HEK293 (cell line): ENCODE measurements around the gene MS4A14.

Experiments used
- CTCF ChIA-PET: fragments of 350-600 bp; formaldehyde crosslinking; extraction: SDS; loops from one replicate; lab custom pipeline; 2021; ENCODE audit warnings: antibody characterized with exemption; lab: Yijun Ruan, JAX
- POLR2A ChIA-PET: fragments of 300-600 bp; formaldehyde crosslinking; extraction: SDS; loops from one replicate; lab custom pipeline; 2020; ENCODE audit warnings: antibody characterized with exemption, inconsistent platforms; lab: Yijun Ruan, JAX
- H3K27ac ChIP-seq: fragments of 200-500 bp; sonication (Bioruptor generic); 2 replicates; pipeline ENCODE4 v1.5.1; 2014; ENCODE audit warnings: low read depth, low read length, control low read depth, inconsistent platforms; ENCODE audit errors: extremely low read depth
- H3K36me3 ChIP-seq, 2 experiments: fragments of 200-500 bp in 1 of 2; sonication (Bioruptor generic) in 1 of 2; 1 replicate in 1 of 2; 2 replicates in 1 of 2; pipeline ENCODE4 v1.5.1; 2014 to 2017; ENCODE audit warnings: inconsistent platforms in 2 of 2, low read length in 2 of 2; ENCODE audit not compliant: control insufficient read depth in 2 of 2, insufficient read depth in 1 of 2
- H3K4me1 ChIP-seq: fragments of 200-500 bp; sonication (Bioruptor generic); 2 replicates; pipeline ENCODE4 v1.5.1; 2014; ENCODE audit warnings: mild to moderate bottlenecking, low read length, inconsistent platforms; ENCODE audit not compliant: control insufficient read depth, insufficient read depth
- H3K4me3 ChIP-seq: 2 replicates; pipeline ENCODE4 v1.5.1; 2011; ENCODE audit warnings: low read depth, mild to moderate bottlenecking, control low read depth, low read length, moderate library complexity
- H3K9me3 ChIP-seq: fragments of 200-500 bp; sonication (Bioruptor generic); 2 replicates; pipeline ENCODE4 v1.5.1; 2014; ENCODE audit warnings: low read depth, low read length, inconsistent platforms; ENCODE audit not compliant: control insufficient read depth, insufficient read depth
- KLF8 ChIP-seq: fragments of 450-650 bp; formaldehyde crosslinking; IDR thresholded peaks from 2 replicates; pipeline ENCODE4 v1.5.1; 2016; ENCODE audit warnings: missing biosample characterization, missing genetic modification characterization
- MZF1 ChIP-seq: fragments of 450-650 bp; formaldehyde crosslinking; IDR thresholded peaks from 2 replicates; pipeline ENCODE4 v1.5.1; 2017; ENCODE audit warnings: missing biosample characterization, missing genetic modification characterization, borderline replicate concordance
- SP3 ChIP-seq: fragments of 450-650 bp; formaldehyde crosslinking; IDR thresholded peaks from 2 replicates; pipeline ENCODE4 v1.5.1; 2016; ENCODE audit warnings: missing biosample characterization, missing genetic modification characterization
- SP7 ChIP-seq: fragments of 450-650 bp; formaldehyde crosslinking; IDR thresholded peaks from 2 replicates; pipeline ENCODE4 v1.5.1; 2016; ENCODE audit warnings: missing biosample characterization, missing genetic modification characterization
- ZBTB7A ChIP-seq: fragments of 450-650 bp; formaldehyde crosslinking; IDR thresholded peaks from 2 replicates; pipeline ENCODE4 v1.5.1; 2016; ENCODE audit warnings: low read depth, missing biosample characterization, missing genetic modification characterization
- ZFP37 ChIP-seq: fragments of 450-650 bp; formaldehyde crosslinking; IDR thresholded peaks from 2 replicates; pipeline ENCODE4 v1.5.1; 2016; ENCODE audit warnings: missing biosample characterization, missing genetic modification characterization
- ZNF112 ChIP-seq: fragments of 450-650 bp; formaldehyde crosslinking; IDR thresholded peaks from 2 replicates; pipeline ENCODE4 v1.5.0; 2017; ENCODE audit warnings: missing biosample characterization, missing genetic modification characterization
- ZNF157 ChIP-seq: fragments of 450-650 bp; formaldehyde crosslinking; IDR thresholded peaks from 2 replicates; pipeline ENCODE4 v1.5.1; 2016; ENCODE audit warnings: missing biosample characterization, missing genetic modification characterization
- ZNF223 ChIP-seq: fragments of 450-650 bp; formaldehyde crosslinking; IDR thresholded peaks from 2 replicates; pipeline ENCODE4 v1.5.1; 2016; ENCODE audit warnings: missing biosample characterization, missing genetic modification characterization
- ZNF23 ChIP-seq: fragments of 450-650 bp; formaldehyde crosslinking; IDR thresholded peaks from 2 replicates; pipeline ENCODE4 v1.5.1; 2016; ENCODE audit warnings: missing biosample characterization, missing genetic modification characterization, borderline replicate concordance
- ZNF248 ChIP-seq: fragments of 450-650 bp; formaldehyde crosslinking; IDR thresholded peaks from 2 replicates; pipeline ENCODE4 v1.5.1; 2017; ENCODE audit warnings: missing biosample characterization, missing genetic modification characterization
- ZNF350 ChIP-seq: fragments of 450-650 bp; formaldehyde crosslinking; IDR thresholded peaks from 2 replicates; pipeline ENCODE4 v1.5.0; 2017; ENCODE audit warnings: missing biosample characterization, mild to moderate bottlenecking, missing genetic modification characterization
- ZNF37A ChIP-seq: fragments of 450-650 bp; IDR thresholded peaks from 2 replicates; pipeline ENCODE4 v1.5.1; 2018; ENCODE audit warnings: missing biosample characterization, missing genetic modification characterization
- ZNF404 ChIP-seq: fragments of 450-650 bp; formaldehyde crosslinking; IDR thresholded peaks from 2 replicates; pipeline ENCODE4 v1.5.1; 2017; ENCODE audit warnings: missing biosample characterization, missing genetic modification characterization
- ZNF510 ChIP-seq: fragments of 450-650 bp; formaldehyde crosslinking; IDR thresholded peaks from 2 replicates; pipeline ENCODE4 v1.5.1; 2018; ENCODE audit warnings: mild to moderate bottlenecking, missing genetic modification characterization, missing biosample characterization; ENCODE audit not compliant: insufficient replicate concordance
- ZNF561 ChIP-seq: fragments of 450-650 bp; IDR thresholded peaks from 2 replicates; pipeline ENCODE4 v1.5.1; 2018; ENCODE audit warnings: missing biosample characterization, missing genetic modification characterization, borderline replicate concordance
- ZNF623 ChIP-seq: fragments of 450-650 bp; formaldehyde crosslinking; IDR thresholded peaks from 2 replicates; pipeline ENCODE4 v1.5.1; 2016; ENCODE audit warnings: missing biosample characterization, missing genetic modification characterization
- ZNF629 ChIP-seq: fragments of 450-650 bp; formaldehyde crosslinking; IDR thresholded peaks from 2 replicates; pipeline ENCODE4 v1.5.1; 2017; ENCODE audit warnings: missing biosample characterization, missing genetic modification characterization
- TF ChIP-seq, protein P1 (sequence below): fragments of 450-650 bp; formaldehyde crosslinking; IDR thresholded peaks from 2 replicates; pipeline ENCODE4 v1.5.1; 2016; ENCODE audit warnings: missing biosample characterization, missing genetic modification characterization
- TF ChIP-seq, protein P2 (sequence below): fragments of 450-650 bp; formaldehyde crosslinking; IDR thresholded peaks from 2 replicates; pipeline ENCODE4 v1.5.1; 2016; ENCODE audit warnings: missing biosample characterization, missing genetic modification characterization
- TF ChIP-seq, protein P3 (sequence below): fragments of 450-650 bp; formaldehyde crosslinking; conservative IDR thresholded peaks from 2 replicates; pipeline ENCODE4 v1.5.1; 2016; ENCODE audit warnings: low read depth, missing biosample characterization, missing genetic modification characterization
- TF ChIP-seq, protein P4 (sequence below): fragments of 450-650 bp; formaldehyde crosslinking; IDR thresholded peaks from 2 replicates; pipeline ENCODE4 v1.5.1; 2017; ENCODE audit warnings: missing biosample characterization, mild to moderate bottlenecking, missing genetic modification characterization, moderate library complexity
- TF ChIP-seq, protein P5 (sequence below): fragments of 450-650 bp; formaldehyde crosslinking; IDR thresholded peaks from 2 replicates; pipeline ENCODE4 v1.5.1; 2016; ENCODE audit warnings: missing biosample characterization, missing genetic modification characterization
- TF ChIP-seq, protein P6 (sequence below): fragments of 450-650 bp; formaldehyde crosslinking; IDR thresholded peaks from 2 replicates; pipeline ENCODE4 v1.5.1; 2016; ENCODE audit warnings: missing biosample characterization, missing genetic modification characterization

Gene MS4A14

DNA sequence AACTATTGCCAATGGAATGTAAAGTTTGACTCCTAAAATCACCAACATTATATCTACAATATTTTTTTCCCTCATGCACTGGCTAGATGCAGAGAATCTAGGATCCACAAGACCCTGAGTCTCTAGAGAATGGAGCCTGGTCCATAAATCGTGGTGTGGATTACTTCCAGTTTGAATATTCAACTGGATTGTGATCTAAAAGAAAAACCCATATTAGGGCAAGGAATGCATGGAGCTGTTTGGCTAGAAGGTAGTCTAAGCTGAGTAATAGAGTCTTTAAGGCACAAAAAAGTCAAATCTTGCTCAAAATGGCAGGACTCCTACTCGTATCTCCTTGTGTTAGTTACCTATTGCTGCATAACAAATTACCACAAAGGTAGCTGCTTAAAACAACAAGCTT, 23.8 kb downstream of the MS4A14 start (continued):
- TF ChIP-seq SP7 (tag by site-specific recombination), result no peak
- no peak for TF ChIP-seq ZFP37 (tag by site-specific recombination)
- TF ChIP-seq, protein P1, sequence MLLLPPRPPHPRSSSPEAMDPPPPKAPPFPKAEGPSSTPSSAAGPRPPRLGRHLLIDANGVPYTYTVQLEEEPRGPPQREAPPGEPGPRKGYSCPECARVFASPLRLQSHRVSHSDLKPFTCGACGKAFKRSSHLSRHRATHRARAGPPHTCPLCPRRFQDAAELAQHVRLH, result no peak
- no peak for TF ChIP-seq ZNF248 (tag by site-specific recombination)
- no peak for TF ChIP-seq ZNF37A (tag by site-specific recombination)

DNA sequence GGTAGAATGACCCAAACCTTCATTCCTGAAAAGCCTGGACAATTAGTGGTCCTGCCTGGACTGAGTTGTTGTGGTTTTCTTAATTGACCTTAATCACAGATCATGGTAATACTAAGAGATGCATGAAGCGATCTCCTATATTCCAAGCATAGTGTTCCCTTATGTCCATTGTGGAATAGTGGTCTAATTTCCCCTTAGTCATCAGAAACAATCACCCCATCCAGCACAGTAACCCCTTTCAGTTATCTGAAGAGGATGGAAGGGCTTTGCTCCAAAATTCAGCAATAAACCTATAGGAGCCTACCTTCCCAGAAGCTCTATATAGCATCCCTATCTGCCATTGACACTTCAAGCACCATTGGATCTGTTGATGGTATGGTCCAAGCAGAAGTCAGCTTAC, 26.4 kb downstream of the MS4A14 start:
- Histone ChIP-seq H3K9me3 (no peaks in the 10 kb centered on the region), H3K27ac (no peak overlapping the region), H3K36me3 (no peaks in the 10 kb centered on the region), H3K4me1 (no peaks in the 10 kb centered on the region), H3K4me3 (no peak overlapping the region)
- TF ChIP-seq ZNF629 (tag by site-specific recombination) (no peak), KLF8 (tag by site-specific recombination) (no peak), ZNF112 (tag by site-specific recombination) (no peak), ZNF350 (tag by site-specific recombination) (no peak), ZNF623 (no peak), ZNF404 (tag by site-specific recombination) (no peak), ZBTB7A (tag by site-specific recombination) (no peak), SP3 (tag by site-specific recombination) (no peak), ZNF510 (tag by site-specific recombination) (no peak), ZNF561 (no peak), ZNF23 (tag by site-specific recombination) (no peak), ZNF223 (tag by site-specific recombination) (no peak), ZNF157 (tag by site-specific recombination) (no peak), MZF1 (tag by site-specific recombination) (no peak)
- TF ChIP-seq, protein P2, sequence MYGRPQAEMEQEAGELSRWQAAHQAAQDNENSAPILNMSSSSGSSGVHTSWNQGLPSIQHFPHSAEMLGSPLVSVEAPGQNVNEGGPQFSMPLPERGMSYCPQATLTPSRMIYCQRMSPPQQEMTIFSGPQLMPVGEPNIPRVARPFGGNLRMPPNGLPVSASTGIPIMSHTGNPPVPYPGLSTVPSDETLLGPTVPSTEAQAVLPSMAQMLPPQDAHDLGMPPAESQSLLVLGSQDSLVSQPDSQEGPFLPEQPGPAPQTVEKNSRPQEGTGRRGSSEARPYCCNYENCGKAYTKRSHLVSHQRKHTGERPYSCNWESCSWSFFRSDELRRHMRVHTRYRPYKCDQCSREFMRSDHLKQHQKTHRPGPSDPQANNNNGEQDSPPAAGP (tag by site-specific recombination), result no peak
- TF ChIP-seq, protein P3, sequence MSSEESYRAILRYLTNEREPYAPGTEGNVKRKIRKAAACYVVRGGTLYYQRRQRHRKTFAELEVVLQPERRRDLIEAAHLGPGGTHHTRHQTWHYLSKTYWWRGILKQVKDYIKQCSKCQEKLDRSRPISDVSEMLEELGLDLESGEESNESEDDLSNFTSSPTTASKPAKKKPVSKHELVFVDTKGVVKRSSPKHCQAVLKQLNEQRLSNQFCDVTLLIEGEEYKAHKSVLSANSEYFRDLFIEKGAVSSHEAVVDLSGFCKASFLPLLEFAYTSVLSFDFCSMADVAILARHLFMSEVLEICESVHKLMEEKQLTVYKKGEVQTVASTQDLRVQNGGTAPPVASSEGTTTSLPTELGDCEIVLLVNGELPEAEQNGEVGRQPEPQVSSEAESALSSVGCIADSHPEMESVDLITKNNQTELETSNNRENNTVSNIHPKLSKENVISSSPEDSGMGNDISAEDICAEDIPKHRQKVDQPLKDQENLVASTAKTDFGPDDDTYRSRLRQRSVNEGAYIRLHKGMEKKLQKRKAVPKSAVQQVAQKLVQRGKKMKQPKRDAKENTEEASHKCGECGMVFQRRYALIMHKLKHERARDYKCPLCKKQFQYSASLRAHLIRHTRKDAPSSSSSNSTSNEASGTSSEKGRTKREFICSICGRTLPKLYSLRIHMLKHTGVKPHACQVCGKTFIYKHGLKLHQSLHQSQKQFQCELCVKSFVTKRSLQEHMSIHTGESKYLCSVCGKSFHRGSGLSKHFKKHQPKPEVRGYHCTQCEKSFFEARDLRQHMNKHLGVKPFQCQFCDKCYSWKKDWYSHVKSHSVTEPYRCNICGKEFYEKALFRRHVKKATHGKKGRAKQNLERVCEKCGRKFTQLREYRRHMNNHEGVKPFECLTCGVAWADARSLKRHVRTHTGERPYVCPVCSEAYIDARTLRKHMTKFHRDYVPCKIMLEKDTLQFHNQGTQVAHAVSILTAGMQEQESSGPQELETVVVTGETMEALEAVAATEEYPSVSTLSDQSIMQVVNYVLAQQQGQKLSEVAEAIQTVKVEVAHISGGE, result no peak
- TF ChIP-seq, protein P4, sequence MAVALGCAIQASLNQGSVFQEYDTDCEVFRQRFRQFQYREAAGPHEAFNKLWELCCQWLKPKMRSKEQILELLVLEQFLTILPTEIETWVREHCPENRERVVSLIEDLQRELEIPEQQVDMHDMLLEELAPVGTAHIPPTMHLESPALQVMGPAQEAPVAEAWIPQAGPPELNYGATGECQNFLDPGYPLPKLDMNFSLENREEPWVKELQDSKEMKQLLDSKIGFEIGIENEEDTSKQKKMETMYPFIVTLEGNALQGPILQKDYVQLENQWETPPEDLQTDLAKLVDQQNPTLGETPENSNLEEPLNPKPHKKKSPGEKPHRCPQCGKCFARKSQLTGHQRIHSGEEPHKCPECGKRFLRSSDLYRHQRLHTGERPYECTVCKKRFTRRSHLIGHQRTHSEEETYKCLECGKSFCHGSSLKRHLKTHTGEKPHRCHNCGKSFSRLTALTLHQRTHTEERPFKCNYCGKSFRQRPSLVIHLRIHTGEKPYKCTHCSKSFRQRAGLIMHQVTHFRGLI (tag by site-specific recombination), result no peak
- TF ChIP-seq, protein P5, sequence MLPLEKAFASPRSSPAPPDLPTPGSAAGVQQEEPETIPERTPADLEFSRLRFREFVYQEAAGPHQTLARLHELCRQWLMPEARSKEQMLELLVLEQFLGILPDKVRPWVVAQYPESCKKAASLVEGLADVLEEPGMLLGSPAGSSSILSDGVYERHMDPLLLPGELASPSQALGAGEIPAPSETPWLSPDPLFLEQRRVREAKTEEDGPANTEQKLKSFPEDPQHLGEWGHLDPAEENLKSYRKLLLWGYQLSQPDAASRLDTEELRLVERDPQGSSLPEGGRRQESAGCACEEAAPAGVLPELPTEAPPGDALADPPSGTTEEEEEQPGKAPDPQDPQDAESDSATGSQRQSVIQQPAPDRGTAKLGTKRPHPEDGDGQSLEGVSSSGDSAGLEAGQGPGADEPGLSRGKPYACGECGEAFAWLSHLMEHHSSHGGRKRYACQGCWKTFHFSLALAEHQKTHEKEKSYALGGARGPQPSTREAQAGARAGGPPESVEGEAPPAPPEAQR (tag by site-specific recombination), result no peak
- TF ChIP-seq, protein P6, sequence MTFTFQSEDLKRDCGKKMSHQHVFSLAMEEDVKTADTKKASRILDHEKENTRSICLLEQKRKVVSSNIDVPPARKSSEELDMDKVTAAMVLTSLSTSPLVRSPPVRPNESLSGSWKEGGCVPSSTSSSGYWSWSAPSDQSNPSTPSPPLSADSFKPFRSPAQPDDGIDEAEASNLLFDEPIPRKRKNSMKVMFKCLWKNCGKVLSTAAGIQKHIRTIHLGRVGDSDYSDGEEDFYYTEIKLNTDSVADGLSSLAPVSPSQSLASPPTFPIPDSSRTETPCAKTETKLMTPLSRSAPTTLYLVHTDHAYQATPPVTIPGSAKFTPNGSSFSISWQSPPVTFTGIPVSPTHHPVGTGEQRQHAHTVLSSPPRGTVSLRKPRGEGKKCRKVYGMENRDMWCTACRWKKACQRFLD (tag by site-specific recombination), result no peak
- ChIA-PET CTCF (interaction anchor here (0.7 kb wide), 1 partner anchor 104 kb away, joined by 4 read pairs; no protein-coding TSS in a partner anchor), POLR2A (no interaction called here)
